ENCODE results near the gene OPTC.

GRCh38 chr1:203473281-203473680 lies 20.7 kb upstream of the OPTC start:
- no peak for TF ChIP-seq ZFP30 (CRISPR knock-in tag; IDR thresholded peaks at IDR 0.05)
- no peak for TF ChIP-seq ARNTL (CRISPR knock-in tag; IDR thresholded peaks at IDR 0.05; ENCODE audit: borderline replicate concordance, low read depth)
- no peak for TF ChIP-seq RARB (CRISPR knock-in tag; IDR thresholded peaks at IDR 0.05)
- TF ChIP-seq ESRRG (CRISPR knock-in tag; IDR thresholded peaks at IDR 0.05) = no peak
- no peak for TF ChIP-seq TSHZ2 (CRISPR knock-in tag; IDR thresholded peaks at IDR 0.05)
- no peak for TF ChIP-seq ZFP3 (CRISPR knock-in tag; IDR thresholded peaks at IDR 0.05)

Measured in SK-N-SH treated with all-trans-retinoic acid at 6 μM for 48 hours (cell line).